ENCODE data around the gene KCNH2. TPM values are rescaled to one million over a fixed set of nuclear protein-coding genes. Genes with fewer than 3 reads are reported as not detected.

KCNH2 gene
- total RNA-seq, 1 donor from 2014 or later, result not detected

- DNase-seq (ENCODE audit: extremely low read depth, low read depth, low spot score), result no peak
These were observed 18.4 kb upstream of the KCNH2 start for GRCh38 chr7:150996376-150997074.

GRCh38 chr7:150994838-150995510 lies 16.9 kb upstream of the KCNH2 start:
- DNase-seq (ENCODE audit: extremely low read depth, low read depth, low spot score), result no peak

GRCh38 chr7:150994141-150994837 lies 16.2 kb upstream of the KCNH2 start:
- no peak for DNase-seq (ENCODE audit: extremely low read depth, low read depth, low spot score)

- no peak for DNase-seq (ENCODE audit: extremely low read depth, low read depth, low spot score)
These were observed 15.4 kb upstream of the KCNH2 start for GRCh38 chr7:150993511-150993910.

- no peak for DNase-seq (ENCODE audit: extremely low read depth, low read depth, low spot score)
These were observed 14.7 kb upstream of the KCNH2 start for GRCh38 chr7:150992833-150993302.

GRCh38 chr7:150992051-150992640 lies 14.0 kb upstream of the KCNH2 start:
- DNase-seq (ENCODE audit: extremely low read depth, low read depth, low spot score), result no peak

- DNase-seq (ENCODE audit: extremely low read depth, low read depth, low spot score), result no peak
These were observed 12.5 kb upstream of the KCNH2 start, which contains the start of gene NOS3 for GRCh38 chr7:150990416-150991186. NOS3 (plus strand) TSS chr7:150991017; CDS start chr7:150993804, 2,787 bp downstream.

GRCh38 chr7:150989456-150989855 lies 11.3 kb upstream of the KCNH2 start:
- no peak for DNase-seq (ENCODE audit: extremely low read depth, low read depth, low spot score)

- DNase-seq (ENCODE audit: extremely low read depth, low read depth, low spot score), result no peak
These were observed 10.4 kb upstream of the KCNH2 start for GRCh38 chr7:150988230-150989226.

GRCh38 chr7:150986556-150986955 lies 8.4 kb upstream of the KCNH2 start:
- DNase-seq (ENCODE audit: extremely low read depth, low read depth, low spot score), result no peak

- DNase-seq (ENCODE audit: extremely low read depth, low read depth, low spot score), result no peak
These were observed 8.0 kb upstream of the KCNH2 start for GRCh38 chr7:150986099-150986512.

- DNase-seq (ENCODE audit: extremely low read depth, low read depth, low spot score), result no peak
These were observed 5.8 kb upstream of the KCNH2 start for GRCh38 chr7:150983893-150984368.

- no peak for DNase-seq (ENCODE audit: extremely low read depth, low read depth, low spot score)
These were observed 4.2 kb upstream of the KCNH2 start for GRCh38 chr7:150982351-150982750.

- DNase-seq (ENCODE audit: extremely low read depth, low read depth, low spot score), result no peak
These were observed 3.5 kb upstream of the KCNH2 start for GRCh38 chr7:150981644-150982043.

GRCh38 chr7:150980663-150981062 lies 2.5 kb upstream of the KCNH2 start:
- DNase-seq (ENCODE audit: extremely low read depth, low read depth, low spot score), result no peak

- no peak for DNase-seq (ENCODE audit: extremely low read depth, low read depth, low spot score)
These were observed 1.7 kb upstream of the KCNH2 start for GRCh38 chr7:150979713-150980390.

- DNase-seq (ENCODE audit: extremely low read depth, low read depth, low spot score), result no peak
These were observed 567 bp downstream of the KCNH2 start for GRCh38 chr7:150977382-150978125.

Data from glomerular endothelial cell (primary cell).